ENCODE results near the gene POPDC3.

The POPDC3 gene

DNA sequence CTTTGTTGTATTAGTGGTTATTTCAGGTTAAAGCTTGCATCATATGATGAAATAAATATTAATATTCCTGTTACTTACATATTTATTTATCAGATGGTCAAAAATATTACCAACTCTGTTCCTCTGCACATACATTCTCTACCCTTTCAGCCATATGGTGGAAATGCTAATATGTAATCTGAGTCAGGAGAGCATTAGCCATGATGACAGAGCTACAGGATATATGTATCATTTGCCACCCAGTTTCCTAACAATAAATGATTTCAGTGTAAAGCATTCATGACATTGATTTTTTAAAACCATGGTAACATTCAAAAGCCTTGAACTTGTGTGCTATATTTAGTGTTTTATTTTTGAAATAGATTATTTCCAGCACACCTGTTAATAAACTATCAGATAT, 16.6 kb downstream of the POPDC3 start:
- no peaks in the 10 kb centered on the region for H3K9me3 ChIP-seq (ENCODE audit: low read length)
- no peaks in the 10 kb centered on the region for H3K27me3 ChIP-seq (ENCODE audit: insufficient read depth, low read length)
- no peak overlapping the region for H3K4me3 ChIP-seq (ENCODE audit: low read length)
- no peak overlapping the region for H2AFZ ChIP-seq (ENCODE audit: low read depth, low read length)
- peaks cover 26% of the 10 kb centered on the region for H3K4me1 ChIP-seq (ENCODE audit: insufficient read depth, low read length)
- no peaks in the 10 kb centered on the region for H3K36me3 ChIP-seq (ENCODE audit: insufficient read depth, low read length)

GRCh38 chr6:105162377-105162776, 17.4 kb downstream of the POPDC3 start:
- H3K4me1 ChIP-seq (ENCODE audit: insufficient read depth, low read length) = peaks cover 26% of the 10 kb centered on the region
- H3K9me3 ChIP-seq (ENCODE audit: low read length) = no peaks in the 10 kb centered on the region
- no peak overlapping the region for H2AFZ ChIP-seq (ENCODE audit: low read depth, low read length)
- no peaks in the 10 kb centered on the region for H3K36me3 ChIP-seq (ENCODE audit: insufficient read depth, low read length)
- H3K27me3 ChIP-seq (ENCODE audit: insufficient read depth, low read length) = no peaks in the 10 kb centered on the region
- no peak overlapping the region for H3K4me3 ChIP-seq (ENCODE audit: low read length)

DNA sequence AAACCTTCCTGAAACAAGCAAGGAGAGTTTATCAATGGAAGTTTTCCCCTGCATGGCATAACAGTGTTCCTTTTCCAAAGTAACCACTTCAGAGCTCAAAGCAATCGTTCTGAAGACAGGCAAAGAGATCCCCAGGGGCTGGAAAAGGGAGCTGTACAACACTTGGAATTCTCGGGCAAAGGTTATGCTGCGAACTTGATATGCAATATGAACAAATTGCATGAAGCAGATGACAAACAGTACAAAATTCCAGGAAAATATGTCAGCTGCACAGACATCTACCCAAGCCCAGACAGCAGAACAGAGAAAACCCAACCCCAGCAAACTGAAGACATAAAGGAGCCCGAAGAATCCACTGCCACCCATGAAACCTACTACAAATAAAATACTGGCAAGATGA, 18.4 kb downstream of the POPDC3 start:
- Histone ChIP-seq H3K4me3 (ENCODE audit: low read length) (no peak overlapping the region), H2AFZ (ENCODE audit: low read depth, low read length) (no peak overlapping the region), H3K27me3 (ENCODE audit: insufficient read depth, low read length) (no peaks in the 10 kb centered on the region), H3K9me3 (ENCODE audit: low read length) (no peaks in the 10 kb centered on the region), H3K4me1 (ENCODE audit: insufficient read depth, low read length) (peaks cover 26% of the 10 kb centered on the region), H3K36me3 (ENCODE audit: insufficient read depth, low read length) (no peaks in the 10 kb centered on the region)

DNA sequence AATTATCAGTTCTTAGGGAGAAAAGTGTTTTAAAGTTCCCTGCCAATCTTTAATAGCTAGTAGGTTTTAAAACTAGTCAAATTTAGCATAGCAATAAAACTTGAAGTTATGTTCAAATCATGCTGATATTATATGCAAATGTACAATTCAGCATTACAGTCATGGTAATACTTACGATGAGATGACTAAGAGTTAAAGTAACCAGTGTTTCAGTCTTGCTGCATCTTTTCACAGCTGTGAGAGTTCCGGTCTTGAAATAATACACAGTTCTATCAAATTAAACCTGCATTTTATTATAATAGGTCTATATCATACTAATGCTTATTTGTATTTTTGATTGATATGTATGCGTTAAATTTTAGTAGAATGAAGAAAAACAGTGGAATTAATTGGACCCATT, 26.1 kb downstream of the POPDC3 start:
- no peaks in the 10 kb centered on the region for H3K4me1 ChIP-seq (ENCODE audit: insufficient read depth, low read length)
- no peak overlapping the region for H2AFZ ChIP-seq (ENCODE audit: low read depth, low read length)
- H3K36me3 ChIP-seq (ENCODE audit: insufficient read depth, low read length) = no peaks in the 10 kb centered on the region
- no peaks in the 10 kb centered on the region for H3K27me3 ChIP-seq (ENCODE audit: insufficient read depth, low read length)
- H3K4me3 ChIP-seq (ENCODE audit: low read length) = no peak overlapping the region
- H3K9me3 ChIP-seq (ENCODE audit: low read length) = no peaks in the 10 kb centered on the region

DNA sequence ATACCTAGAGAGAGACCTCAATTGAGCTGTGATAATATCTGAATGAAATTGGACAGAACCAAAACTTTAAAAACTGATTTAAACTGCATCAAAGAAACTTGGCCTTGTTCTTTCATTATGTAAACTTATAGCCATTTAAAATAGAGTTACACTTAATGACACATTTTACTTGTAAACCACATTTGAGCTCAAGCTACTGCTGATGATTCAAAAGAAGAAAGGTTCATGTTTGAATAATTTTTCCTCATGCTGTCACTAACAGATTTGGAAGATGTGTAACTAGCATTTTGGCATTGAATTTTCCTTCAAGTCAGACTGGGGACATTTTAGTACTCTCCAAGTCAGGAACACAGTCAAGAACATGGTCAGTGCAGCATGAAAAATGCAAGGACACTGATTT, 26.9 kb downstream of the POPDC3 start:
- no peaks in the 10 kb centered on the region for H3K27me3 ChIP-seq (ENCODE audit: insufficient read depth, low read length)
- no peaks in the 10 kb centered on the region for H3K9me3 ChIP-seq (ENCODE audit: low read length)
- H3K4me1 ChIP-seq (ENCODE audit: insufficient read depth, low read length) = no peaks in the 10 kb centered on the region
- H3K4me3 ChIP-seq (ENCODE audit: low read length) = no peak overlapping the region
- no peak overlapping the region for H2AFZ ChIP-seq (ENCODE audit: low read depth, low read length)
- H3K36me3 ChIP-seq (ENCODE audit: insufficient read depth, low read length) = no peaks in the 10 kb centered on the region

- no peak overlapping the region for H3K4me3 ChIP-seq (ENCODE audit: low read length)
- no peaks in the 10 kb centered on the region for H3K36me3 ChIP-seq (ENCODE audit: insufficient read depth, low read length)
- no peak overlapping the region for H2AFZ ChIP-seq (ENCODE audit: low read depth, low read length)
- H3K4me1 ChIP-seq (ENCODE audit: insufficient read depth, low read length) = no peaks in the 10 kb centered on the region
- H3K9me3 ChIP-seq (ENCODE audit: low read length) = no peaks in the 10 kb centered on the region
- no peaks in the 10 kb centered on the region for H3K27me3 ChIP-seq (ENCODE audit: insufficient read depth, low read length)
These were observed 28.2 kb downstream of the POPDC3 start for GRCh38 chr6:105151644-105152043.

GRCh38 chr6:105138141-105138540, 41.7 kb downstream of the POPDC3 start:
- peaks cover 3% of the 10 kb centered on the region for H3K4me1 ChIP-seq (ENCODE audit: insufficient read depth, low read length)
- no peaks in the 10 kb centered on the region for H3K36me3 ChIP-seq (ENCODE audit: insufficient read depth, low read length)
- H3K4me3 ChIP-seq (ENCODE audit: low read length) = no peak overlapping the region
- H2AFZ ChIP-seq (ENCODE audit: low read depth, low read length) = no peak overlapping the region
- no peaks in the 10 kb centered on the region for H3K9me3 ChIP-seq (ENCODE audit: low read length)
- H3K27me3 ChIP-seq (ENCODE audit: insufficient read depth, low read length) = no peaks in the 10 kb centered on the region

DNA sequence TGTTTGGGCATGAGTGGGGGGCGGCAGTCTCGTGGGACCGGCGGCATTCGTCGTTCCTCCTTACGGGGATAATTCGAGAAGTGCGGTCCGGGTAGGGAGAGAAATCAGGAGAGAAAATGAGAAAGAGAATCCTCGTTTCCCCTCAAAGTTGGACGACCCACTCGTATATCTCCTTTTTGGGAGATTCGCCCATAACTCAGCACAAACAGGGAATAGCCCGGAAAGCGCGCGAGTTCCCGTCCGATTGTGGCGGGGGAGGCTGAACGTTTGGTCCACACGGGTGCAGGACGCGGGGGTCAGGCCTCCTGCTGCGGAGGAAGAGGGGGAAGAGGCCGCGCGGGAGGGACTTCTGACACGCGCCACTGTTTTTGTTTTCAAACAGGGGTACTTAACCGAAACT, 42.4 kb downstream of the POPDC3 start:
- Histone ChIP-seq H3K36me3 (ENCODE audit: insufficient read depth, low read length) (no peaks in the 10 kb centered on the region), H3K9me3 (ENCODE audit: low read length) (no peaks in the 10 kb centered on the region), H2AFZ (ENCODE audit: low read depth, low read length) (peak overlapping the region; percentile 96), H3K4me3 (ENCODE audit: low read length) (peak overlapping the region; percentile 84), H3K4me1 (ENCODE audit: insufficient read depth, low read length) (peaks cover 3% of the 10 kb centered on the region), H3K27me3 (ENCODE audit: insufficient read depth, low read length) (no peaks in the 10 kb centered on the region)

DNA sequence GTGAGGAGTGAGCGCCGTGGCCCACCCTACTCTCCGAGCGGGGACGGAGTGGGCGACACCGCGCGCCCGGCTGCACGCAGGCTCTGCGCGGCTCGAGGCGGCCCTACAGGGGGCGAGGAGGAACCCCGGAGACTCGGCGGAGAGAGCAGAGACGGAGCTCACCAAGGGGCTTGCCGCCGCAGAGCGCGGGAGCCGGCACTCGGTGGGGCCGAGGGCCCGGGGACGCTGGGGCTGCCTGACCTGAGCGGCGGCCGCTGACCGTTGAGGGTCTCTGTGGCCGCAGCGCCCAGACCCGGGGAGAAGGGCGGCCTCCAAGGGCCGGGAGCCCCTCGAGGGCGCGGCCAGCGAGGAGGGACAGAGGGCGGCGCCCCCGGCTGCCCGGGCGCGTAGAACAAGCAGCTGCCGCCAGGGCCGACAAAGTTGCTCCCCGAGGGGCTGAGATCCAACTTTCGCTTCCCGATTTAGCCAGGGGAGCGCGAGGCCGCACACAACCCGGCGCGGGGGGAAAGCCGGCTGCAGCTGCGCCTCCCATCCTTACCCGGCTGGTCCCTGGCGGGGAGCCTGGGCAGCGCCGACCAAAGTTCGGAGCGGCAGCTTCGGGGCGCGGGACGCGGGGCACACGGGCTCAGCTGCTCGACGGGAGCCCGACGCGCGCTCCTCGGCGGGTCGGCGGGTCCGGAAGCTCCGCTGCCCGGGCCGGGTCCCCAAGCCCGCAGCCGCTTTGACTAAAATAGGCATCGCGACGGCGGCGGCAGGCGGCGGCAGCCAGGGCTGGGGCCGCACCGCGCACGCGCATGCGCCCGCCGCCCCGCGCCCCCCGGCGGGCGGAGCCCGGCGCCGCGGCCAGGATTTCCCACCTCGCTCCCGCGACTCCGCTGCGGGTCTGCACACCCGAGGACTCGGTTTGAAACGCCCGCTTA, 43.1 kb downstream of the POPDC3 start:
- H2AFZ ChIP-seq (ENCODE audit: low read depth, low read length) = peak overlapping the region; percentile 96
- peaks cover 3% of the 10 kb centered on the region for H3K4me1 ChIP-seq (ENCODE audit: insufficient read depth, low read length)
- no peaks in the 10 kb centered on the region for H3K27me3 ChIP-seq (ENCODE audit: insufficient read depth, low read length)

GRCh38 chr6:105135907-105136430, 43.8 kb downstream of the POPDC3 start:
- Histone ChIP-seq H3K27me3 (ENCODE audit: insufficient read depth, low read length) (no peaks in the 10 kb centered on the region), H2AFZ (ENCODE audit: low read depth, low read length) (peak overlapping the region; percentile 96), H3K4me3 (ENCODE audit: low read length) (peak overlapping the region; percentile 84), H3K4me1 (ENCODE audit: insufficient read depth, low read length) (peaks cover 3% of the 10 kb centered on the region), H3K9me3 (ENCODE audit: low read length) (no peaks in the 10 kb centered on the region), H3K36me3 (ENCODE audit: insufficient read depth, low read length) (no peaks in the 10 kb centered on the region)

More for the DNA sequence above, 43.1 kb downstream of the POPDC3 start:
- Histone ChIP-seq H3K36me3 (ENCODE audit: insufficient read depth, low read length) (no peaks in the 10 kb centered on the region), H3K4me3 (ENCODE audit: low read length) (peak overlapping the region; percentile 84), H3K9me3 (ENCODE audit: low read length) (no peaks in the 10 kb centered on the region)

DNA sequence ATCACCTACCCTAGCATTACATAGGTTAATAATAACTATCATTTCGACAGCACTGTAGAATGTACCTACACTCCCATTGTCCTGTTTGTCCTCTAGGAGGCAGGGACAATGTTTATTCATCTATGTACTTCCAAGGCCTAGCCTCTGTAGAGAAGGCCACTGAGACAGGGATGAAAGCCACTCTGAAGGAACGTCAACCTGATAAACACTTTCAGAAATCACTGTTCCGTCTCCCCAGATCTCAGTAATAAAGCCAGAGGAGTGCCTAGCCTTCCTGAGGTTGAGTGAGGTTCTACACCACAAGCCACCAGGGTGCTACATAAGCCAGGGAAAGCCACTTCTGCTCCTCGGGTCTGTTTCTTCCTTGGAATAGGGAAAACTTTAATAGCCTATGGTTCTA, 44.8 kb downstream of the POPDC3 start:
- no peak overlapping the region for H2AFZ ChIP-seq (ENCODE audit: low read depth, low read length)
- peaks cover 3% of the 10 kb centered on the region for H3K4me1 ChIP-seq (ENCODE audit: insufficient read depth, low read length)
- H3K9me3 ChIP-seq (ENCODE audit: low read length) = no peaks in the 10 kb centered on the region
- no peaks in the 10 kb centered on the region for H3K36me3 ChIP-seq (ENCODE audit: insufficient read depth, low read length)
- H3K4me3 ChIP-seq (ENCODE audit: low read length) = no peak overlapping the region
- H3K27me3 ChIP-seq (ENCODE audit: insufficient read depth, low read length) = no peaks in the 10 kb centered on the region

GRCh38 chr6:105122717-105123116, 57.1 kb downstream of the POPDC3 start:
- H3K36me3 ChIP-seq (ENCODE audit: insufficient read depth, low read length) = no peaks in the 10 kb centered on the region
- no peaks in the 10 kb centered on the region for H3K4me1 ChIP-seq (ENCODE audit: insufficient read depth, low read length)
- no peaks in the 10 kb centered on the region for H3K27me3 ChIP-seq (ENCODE audit: insufficient read depth, low read length)
- H3K9me3 ChIP-seq (ENCODE audit: low read length) = no peaks in the 10 kb centered on the region
- no peak overlapping the region for H3K4me3 ChIP-seq (ENCODE audit: low read length)
- no peak overlapping the region for H2AFZ ChIP-seq (ENCODE audit: low read depth, low read length)

- Histone ChIP-seq H3K36me3 (ENCODE audit: insufficient read depth, low read length) (no peaks in the 10 kb centered on the region), H3K4me1 (ENCODE audit: insufficient read depth, low read length) (no peaks in the 10 kb centered on the region), H2AFZ (ENCODE audit: low read depth, low read length) (no peak overlapping the region)
These were observed 57.8 kb downstream of the POPDC3 start for GRCh38 chr6:105121981-105122380.

More at GRCh38 chr6:105121981-105122380, 57.8 kb downstream of the POPDC3 start:
- Histone ChIP-seq H3K9me3 (ENCODE audit: low read length) (no peaks in the 10 kb centered on the region), H3K4me3 (ENCODE audit: low read length) (no peak overlapping the region), H3K27me3 (ENCODE audit: insufficient read depth, low read length) (no peaks in the 10 kb centered on the region)

All from neuron (in vitro differentiated cells).